Forelimb muscle (tissue), 1 donor: Measurements from ENCODE around the gene CAMK2B. TPM values are rescaled to one million over a fixed set of nuclear protein-coding genes. Genes with fewer than 3 reads are reported as not detected.

Experiments
- DNase-seq: peaks from one replicate; pipeline ENCODE4 v3.0.0-alpha.2; 2013; ENCODE audit warnings: low read depth
- polyA plus RNA-seq: library from polyadenylated mRNA; unstranded; fragments of 120-200 nt; gene quantifications from one replicate; pipeline ENCODE4 v1.2.1, GENCODE V29; 2013; ENCODE audit not compliant: insufficient read length

Gene CAMK2B
- polyA plus RNA-seq, 1 donor = 22.9 TPM

DNA sequence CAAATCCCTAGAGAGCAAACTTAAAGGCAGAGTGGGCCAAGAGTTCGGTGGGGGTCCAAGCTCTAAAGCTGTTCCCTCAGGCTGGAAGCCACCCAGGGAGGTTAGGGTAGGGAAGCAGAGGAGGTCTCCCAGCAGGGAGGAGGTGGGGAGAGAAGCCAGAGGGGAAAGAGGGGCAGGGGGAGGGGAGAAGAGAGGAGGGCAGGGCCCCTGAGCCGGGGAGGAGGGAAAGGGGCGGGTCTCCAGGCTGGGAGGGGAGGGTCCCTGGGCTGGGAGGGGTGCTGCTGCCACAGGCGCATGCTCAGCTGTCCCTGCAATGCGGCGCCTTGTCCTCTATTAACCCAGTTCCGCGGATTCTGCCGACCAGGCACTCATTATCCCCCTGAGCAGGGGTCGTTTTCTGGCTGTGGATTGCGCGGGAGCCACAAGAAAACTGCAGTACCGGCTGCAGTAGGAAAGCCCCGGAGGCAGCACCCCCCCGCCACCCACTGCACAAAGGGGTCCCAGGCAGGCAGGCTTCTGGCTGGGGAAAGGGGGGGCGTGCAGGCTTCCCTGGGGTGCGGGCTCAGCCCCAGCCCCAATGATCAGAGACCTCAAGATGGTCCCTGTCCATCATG is 49.3 kb downstream of the CAMK2B start:
- DNase-seq = no peak

DNA sequence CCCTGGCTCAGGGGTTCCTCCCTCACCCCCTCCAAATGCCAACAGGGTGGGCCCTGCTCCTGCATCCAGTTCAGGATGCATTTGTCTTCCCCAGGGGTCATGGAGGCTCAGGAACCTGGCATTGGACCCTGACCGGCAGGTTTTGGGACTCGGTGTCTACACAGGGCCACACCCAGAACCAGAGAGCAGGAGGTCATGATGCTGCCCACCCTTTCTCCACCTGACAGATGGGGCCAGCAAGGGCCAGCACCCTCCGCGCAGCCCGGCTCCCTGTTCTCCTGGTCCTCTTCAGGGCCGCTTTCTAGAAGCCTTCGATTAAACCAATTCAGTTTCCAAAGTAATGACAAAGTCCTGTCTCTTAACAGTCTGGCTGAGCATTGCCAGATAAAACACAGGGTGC is 50.2 kb downstream of the CAMK2B start:
- no peak for DNase-seq

DNA sequence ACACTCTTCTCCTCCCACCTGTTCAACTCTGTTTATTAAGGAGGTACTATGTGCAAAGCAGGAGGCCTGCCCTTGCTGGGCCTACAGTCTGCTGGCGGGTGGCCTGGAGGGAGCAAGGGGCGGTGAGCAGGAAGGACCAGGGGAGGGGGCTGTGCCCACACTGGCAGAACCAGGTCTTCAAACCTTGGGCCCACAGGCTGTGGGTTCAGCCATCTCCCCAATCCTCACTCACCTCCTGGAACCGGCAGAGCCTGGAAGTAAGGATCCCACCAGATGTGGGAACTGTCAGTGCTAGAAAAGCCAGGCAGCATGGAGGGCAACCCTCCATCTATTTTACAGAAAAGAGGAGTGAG is 50.8 kb downstream of the CAMK2B start:
- no peak for DNase-seq

DNA sequence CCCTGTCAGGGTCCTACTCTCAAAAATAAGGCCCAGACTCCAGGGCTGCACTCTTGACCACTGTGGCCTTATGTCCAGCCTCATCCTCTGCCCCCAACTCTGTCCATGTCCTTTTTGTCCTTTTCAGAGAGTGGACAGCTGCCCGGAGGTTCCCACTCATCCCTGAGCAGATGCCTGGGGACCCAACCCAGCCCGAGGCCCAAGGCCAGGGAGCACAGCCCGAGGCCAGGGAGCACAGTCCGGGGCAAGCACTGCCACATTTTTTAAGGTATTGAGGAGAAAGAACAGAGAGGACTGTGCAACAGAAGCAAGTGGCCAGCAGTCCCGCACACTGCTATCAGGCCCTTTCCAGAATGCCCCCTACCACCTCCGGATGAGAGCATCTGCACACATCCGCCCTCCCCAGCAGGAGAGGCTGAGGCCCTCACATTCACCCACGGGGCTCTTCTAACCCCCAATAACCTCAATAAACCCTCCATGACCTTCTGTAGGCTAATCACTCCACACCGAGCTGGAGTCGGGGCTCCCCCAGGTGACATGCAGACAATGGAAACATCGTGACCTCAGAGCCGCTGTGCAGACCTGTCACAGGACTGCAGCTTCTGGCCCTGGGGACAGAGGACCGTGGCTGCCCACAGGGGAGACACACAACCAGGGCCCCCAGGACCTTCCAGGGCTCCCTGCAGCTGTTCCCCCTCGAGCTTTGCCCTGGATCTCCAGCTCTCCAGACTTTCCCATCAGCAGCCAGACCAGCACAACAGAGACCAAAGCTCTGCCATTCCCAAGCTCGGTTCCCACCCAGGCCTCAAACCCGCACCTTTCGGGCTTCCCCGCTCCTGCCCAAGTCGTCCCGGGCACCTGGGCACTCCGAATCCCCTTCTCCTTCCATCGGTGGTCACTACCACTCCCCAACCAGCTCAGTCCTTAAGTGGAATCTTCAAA is 51.4 kb downstream of the CAMK2B start:
- DNase-seq = no peak

DNA sequence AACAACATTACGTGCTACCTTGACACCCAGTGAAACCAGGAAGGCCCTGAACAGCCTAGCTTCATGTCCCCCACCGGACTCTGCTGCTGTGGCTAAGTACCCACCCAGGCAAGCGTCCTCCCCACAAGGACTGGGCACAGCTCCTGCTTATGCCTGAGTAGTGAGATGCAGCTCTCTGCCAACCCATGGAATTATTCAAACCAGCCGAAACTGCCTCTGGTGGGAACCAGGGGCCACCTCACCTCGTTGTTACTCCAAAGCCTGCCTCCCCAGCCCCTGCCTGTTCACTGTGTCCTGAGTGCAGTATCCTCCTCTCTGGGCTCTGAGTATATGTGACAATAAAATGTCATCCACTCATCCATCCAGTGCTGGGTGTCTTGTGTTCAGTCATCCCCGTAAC is 52.4 kb downstream of the CAMK2B start:
- no peak for DNase-seq

DNA sequence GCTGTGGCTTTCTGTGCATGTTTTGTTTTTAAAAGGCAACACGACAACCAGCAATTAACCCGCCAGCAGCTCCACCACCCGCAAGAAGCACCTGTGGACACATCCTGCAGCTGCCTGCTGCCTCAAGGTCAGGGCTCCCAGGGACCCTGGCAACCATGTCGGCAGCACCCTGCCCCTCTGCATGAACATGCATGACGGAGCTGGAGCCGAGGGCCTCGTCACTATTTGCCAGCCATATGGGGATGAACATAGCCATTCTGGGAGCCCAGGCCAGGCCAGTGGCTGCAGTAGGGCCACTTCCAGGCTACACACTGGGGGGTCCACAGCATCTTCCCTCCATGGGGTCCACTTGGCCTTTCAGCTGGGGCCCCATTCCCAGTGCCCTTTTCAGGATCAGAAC is 52.9 kb downstream of the CAMK2B start:
- DNase-seq = no peak

DNA sequence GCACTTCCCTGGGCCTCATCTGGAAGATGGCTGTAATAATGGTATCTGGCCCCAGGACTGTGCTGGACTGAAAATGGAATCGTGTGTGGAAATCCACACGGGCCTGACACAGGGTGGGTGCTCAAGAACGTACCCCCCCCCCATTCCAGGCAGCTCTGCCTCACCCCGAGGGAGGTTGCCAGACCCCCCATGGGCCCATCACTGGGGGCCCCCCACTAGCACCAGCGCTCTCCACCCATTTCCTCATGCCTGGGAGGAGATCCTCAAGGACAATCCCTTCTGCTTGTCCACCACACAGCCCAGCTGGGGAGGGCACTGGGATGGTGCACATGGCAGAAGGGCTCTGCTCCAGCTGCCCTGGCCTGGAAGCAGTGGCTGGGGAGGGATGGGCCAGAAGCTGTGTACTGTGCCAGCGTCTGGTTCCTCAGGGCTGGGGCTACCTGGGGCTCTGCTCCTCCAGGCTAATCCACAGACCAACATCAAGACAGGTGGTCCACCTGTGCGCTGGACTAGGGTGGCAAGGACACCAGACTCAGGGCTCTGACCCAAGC is 55.4 kb downstream of the CAMK2B start:
- no peak for DNase-seq

DNA sequence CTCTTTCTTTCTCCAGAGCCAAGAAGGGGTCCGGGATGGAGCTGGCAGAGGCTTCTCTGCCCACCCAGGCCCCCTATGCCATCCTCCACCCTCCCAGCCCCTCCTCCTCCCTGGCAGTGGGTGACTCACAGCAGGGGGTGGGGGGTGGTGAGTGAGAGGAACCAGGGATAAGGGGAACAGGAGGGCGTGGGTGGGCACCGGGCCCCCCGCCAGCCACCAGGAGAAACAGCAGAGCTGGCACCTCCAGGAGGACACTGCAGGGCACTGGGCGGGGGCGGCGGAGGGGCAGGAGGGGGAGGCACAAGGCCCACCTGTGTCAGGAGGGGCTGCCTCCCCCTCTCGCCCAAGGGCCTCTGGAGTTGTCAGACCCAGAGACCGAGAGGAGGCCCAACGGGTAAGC is 56.0 kb downstream of the CAMK2B start:
- no peak for DNase-seq

DNA sequence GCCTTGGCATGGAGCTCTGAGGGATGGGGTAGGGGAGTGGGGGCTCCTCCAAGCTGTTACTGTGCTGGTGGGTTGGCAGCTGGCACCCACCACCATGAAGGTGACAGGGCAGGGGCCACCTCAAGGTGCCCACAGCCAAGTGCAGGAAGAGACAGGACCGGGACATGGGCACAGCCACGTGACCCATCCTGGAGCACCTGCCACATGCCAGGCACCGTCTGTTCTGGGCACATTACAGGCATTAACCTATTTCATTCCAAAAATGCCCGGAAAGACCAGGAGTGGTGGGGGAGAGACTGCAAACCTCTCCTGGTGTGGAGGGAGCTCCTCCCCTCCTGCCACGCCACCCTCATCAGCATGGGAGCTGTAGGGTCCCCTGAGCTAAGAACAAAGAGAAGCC is 56.7 kb downstream of the CAMK2B start:
- DNase-seq = no peak

DNA sequence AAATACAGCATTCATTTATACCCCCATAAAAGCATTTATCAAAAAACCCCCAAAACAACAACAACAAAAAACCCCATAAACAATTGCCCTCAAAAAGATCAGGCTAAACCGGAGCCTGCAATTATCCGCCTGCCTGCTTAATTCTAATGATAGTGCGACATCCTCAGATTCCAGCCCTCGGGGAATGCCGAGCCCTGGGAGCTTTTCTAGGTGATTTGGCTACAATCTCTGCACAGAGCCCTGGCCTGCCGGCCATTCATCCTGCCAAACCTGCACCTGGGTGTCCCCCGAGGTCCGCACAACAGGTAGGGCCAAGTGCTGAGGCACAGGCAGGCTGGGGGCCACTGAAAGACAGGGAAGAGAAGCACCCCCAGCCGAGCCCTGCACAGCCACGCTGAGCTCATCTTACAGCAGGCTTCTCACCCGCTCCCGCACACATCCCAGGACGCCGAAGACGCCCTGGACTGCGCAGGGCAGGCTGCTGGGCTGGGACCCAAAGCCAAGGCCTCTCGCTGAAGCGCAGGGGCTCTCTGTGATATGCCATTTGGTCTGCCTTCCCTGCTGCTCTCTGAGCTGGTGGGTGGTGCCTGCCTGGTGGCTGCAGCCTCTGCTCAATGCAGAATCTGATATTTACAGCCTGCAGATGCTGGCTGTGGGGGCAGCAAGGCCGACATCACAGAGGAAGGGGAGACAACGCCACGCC is 57.5 kb downstream of the CAMK2B start:
- DNase-seq = no peak

DNA sequence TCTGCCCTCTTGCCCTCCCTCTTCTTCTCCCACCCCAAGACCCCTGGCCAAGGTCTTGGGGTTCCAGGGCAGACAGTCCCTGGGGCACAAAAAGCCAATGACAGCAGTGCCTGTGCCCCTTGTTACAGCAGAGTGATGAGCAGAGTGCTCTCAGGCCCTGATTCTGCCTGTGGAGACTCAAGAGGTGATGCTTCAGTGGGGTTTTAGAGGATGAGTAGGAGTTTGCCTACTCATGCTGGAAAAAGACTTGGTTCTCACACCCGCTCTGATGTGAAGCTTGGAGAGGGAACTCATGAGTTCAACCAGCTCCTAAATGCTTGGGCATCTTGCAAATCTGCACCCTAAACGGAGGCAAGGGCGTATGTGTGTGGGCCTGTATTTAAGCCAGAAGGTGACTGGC is 58.2 kb downstream of the CAMK2B start:
- DNase-seq = no peak

DNA sequence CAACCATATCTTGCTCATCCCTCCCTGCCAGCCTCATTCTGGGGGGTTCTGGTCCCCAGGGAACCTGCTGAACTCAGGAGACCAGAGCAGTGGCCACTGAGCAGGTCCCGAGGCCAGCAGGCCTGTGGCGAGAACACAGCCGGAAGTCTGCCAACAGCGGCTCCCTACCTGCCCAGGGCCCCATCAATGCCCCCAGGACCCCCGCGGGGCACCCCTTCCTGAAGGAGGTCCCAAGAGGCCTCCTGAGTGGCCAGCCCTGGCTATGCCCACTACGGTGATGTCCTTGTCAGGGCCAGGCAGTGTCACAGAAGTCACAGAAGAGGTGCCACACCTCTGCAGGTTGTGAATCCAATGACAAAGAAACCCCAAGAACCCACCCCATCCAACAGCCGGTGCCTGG is 58.9 kb downstream of the CAMK2B start:
- no peak for DNase-seq

DNA sequence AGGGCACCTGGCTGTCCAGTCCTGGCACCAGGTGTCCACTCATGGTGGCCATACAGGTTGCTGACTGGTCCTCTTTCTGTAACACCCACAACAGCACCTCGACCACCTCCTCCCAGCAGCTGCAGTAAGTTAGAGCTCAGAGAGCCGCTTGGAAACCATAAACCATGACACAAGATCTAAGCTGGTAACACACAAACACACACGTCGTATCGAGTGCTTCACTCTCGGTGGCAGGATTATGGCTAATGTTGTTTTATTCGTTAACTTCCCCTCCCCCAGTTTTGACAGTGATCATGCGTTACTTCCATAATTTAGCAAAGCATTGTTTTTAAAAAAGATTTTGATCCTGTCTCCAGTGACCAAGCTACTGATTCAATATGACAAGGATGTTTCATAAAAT is 59.7 kb downstream of the CAMK2B start:
- DNase-seq = no peak

DNA sequence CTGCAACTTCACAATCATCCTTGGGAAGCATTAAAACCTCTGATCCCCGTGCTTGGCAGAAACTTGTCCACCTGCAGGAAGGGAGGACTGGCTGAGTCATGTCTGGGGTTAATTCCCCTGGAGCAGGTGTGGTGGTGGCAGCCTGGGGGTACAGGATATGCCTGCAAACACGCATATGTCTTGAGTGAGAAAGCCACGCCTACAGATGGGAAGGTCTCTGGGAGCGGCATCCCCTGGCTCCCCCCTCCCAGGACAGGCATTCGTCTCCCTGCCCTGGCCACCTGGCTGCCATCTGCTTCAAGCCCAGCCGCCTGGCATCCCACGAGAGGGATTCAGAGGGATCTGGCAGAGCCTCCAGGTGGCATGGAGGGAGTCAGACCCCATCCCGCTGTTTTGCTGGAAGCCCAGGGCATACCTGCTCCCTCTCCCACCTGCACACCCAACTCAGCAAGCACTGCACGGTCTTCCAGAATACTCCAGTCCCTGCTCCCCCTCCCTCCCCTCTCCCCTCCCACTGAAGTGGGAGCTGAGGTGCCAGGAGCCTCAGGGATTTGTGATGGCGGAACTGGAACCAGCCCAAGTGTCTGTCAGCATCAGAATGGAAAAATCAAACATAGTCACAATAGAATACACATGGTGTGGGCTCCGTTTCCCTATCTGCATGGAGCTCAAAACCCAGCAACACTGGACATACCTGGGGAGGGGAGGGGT is 61.0 kb downstream of the CAMK2B start:
- DNase-seq = no peak

DNA sequence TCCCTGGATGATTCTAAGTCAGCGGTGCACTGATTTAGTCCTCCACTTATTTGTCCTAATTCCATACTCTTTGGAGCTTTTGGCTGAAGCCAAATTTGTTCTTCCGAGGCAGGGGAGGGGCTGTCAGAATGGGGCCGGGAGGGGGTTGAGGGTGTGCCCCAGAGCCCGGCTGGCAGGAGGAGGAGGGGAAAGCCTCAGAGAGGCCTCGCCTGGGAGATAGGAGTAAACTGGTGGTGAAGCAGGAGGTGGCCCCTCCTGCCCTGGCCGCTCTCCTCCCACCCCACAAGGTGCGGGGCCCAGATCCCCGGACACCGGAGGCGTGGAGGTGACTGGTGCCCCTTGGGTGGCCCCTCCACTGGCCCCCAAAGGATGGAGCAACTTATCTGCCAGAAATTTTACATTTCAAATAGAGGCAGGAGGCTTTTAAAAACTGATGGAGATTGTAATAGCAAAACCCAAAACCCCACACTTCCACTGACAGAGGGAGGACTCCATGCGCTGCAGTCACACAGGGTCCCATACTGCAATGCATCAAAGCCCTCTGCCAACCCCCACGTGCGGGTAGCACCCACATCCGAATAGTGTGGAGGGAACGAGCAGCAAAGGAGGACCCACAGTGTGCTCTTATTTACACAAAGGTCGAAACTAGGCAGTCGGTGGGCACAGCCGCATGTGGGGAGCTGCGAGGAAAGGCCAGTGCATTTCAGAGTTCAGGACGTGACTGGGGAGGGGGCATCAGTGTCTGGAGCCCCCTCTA is 61.9 kb downstream of the CAMK2B start:
- no peak for DNase-seq

DNA sequence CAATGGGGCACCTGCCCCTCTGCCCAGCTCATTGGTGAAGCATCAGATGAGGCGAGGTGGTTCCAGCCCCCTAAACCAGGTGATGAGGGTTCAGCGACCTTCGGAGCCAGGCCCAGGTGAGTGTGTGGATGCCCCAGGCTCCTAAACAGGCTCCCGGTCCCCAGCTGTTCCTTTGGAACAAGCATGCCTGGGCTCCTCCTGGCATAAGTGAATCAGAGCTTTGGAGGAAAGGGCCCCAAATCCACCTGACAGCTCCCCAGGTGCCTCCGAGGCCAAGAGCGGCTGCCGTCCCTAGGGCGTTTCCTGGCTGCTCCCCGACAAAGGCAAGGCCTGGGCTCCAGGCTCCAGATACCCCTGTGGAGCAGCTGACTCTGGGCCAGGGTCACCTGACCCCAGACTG is 63.4 kb downstream of the CAMK2B start:
- DNase-seq = no peak

DNA sequence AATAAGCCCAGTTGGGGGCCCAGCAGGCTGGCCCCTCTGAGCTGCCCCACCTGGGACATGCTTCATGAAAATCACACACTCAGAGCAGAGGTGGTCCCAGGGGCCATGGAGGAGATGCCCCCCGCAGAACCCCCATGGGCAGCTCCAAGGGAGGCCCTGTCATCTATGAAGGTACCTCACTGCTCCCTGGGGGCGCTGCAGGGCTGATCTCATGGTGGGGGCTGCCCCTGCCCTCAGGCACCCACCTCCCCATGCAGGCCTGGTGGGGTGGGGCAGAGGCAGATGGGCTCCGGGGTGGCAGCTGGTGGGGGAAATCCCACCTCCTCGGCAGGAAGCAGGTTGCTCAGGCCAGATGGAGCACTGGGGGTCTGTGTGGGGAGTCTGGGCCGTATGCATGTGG is 64.2 kb downstream of the CAMK2B start:
- no peak for DNase-seq

DNA sequence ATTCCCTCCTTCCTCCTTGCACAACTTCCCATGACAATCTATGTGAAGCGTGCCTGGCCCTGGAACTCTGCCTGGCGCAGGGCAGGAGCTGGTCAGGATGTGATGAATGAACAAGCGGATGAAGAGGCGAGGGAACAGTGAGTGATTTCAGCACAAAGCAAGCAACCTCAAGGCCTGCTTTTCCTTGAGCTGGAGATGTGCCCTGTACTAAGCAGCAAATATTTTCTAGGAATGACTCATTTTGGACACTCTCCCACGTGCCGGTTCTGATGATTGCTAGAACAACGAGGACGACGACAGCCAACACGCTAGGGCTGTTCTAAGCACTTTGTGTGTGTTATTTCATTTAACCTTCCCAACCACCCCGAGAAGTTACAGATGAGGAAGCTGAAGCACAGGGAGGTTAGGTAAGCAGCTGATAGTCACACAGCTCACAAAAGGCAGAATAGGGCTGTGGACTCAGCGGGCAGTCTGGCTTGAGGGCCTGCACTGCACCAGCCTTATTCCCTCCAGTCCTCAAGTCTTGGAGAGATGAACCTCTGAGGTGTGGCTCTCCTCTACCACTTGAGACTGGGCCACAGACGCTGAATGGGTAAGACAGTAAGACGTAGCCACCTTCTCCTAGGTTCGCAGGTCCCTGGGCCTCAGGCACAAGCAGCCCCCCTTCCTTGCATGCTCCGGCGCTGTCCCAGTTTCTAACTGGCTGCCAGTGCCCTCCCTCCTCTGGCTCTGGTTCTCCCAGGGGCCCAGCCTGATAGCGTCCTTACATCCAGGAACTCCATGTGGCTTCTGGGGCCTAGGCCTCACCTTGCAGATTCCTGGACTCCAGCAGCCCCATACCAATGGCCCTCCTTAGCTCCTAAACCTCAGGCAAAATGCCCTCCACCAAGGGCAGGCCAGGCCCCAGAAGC is 65.6 kb downstream of the CAMK2B start:
- DNase-seq = peak; percentile 70

DNA sequence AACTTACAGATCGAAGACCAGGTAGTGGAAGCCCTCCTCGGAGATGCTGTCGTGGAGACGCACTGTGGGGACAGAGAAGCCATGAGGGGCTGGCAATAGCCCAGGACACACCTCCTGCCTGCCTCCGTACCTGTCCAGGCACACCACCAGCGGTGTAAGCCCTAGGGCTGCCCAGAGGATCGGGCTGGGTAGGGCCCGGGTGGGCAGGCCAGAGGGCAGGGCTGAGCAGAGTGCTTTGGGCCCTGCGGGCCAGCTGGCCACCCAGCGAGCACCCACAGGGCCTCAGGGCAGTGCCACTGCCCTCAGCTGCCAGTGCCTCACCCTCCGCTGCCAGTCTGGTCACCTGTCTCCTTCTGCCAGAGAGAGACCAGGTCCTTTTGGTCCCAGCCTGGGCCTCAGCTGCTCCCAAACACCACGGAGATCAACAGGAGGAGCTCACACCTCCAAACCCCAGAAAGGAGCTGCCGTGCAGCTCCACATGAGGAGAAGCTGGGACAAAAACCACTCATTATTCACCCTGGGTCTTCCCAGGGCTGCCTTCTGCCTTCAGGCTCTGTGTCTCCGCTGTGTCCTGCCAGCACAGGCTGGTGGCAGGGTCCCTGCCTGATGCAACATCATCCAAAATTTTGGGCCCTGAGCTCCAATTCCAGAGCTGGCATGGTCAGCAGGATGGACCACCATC is 66.4 kb downstream of the CAMK2B start:
- no peak for DNase-seq

DNA sequence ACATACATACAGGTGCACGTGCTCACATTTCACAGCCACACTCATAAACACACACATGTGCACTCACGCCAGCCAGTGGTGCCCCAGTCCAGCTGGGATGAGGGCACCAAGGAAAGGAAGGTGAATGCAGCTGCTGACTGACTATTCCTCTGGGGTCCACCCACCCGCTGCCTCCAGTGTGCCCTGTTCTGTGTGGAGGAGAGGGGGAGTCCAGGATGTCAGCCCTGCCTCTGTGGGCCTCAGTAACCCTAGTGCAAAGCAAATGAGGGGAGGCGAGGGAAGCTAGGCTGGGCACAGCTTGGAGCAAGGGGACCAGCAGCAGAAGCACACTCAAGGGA is 67.0 kb downstream of the CAMK2B start:
- DNase-seq = no peak
